Stomach (tissue), 9 donors: ENCODE measurements around the gene ETNK1. TPM values are rescaled to one million over a fixed set of nuclear protein-coding genes. Genes with fewer than 3 reads are reported as not detected.
A peak's percentile ranks its signal among the peaks of the same experiment; 100 is the strongest.
"Not testable (repeated sequence)": the region's sequence is repeated elsewhere in the genome, so short reads cannot be mapped to it uniquely, and the experiment has no call there.

Experiments
- DNase-seq, 2 donors: peaks; one replicate each; pipeline versions ENCODE4 v3.0.0 to v3.0.0-alpha.2; 2013 to 2019
- H3K27ac ChIP-seq, 5 donors: fragments of 200-600 bp in 4 of 5; sonication (generic) in 4 of 5; one replicate each; pipeline ENCODE4 v1.5.1; 2013 to 2019; ENCODE audit warnings: mild to moderate bottlenecking in 1 of 5, moderate library complexity in 1 of 5
- H3K27me3 ChIP-seq, 3 donors: fragments of 200-600 bp; sonication (generic); one replicate each; pipeline ENCODE4 v1.5.1; 2017 to 2019; ENCODE audit warnings: mixed run types in 1 of 3
- H3K36me3 ChIP-seq, 4 donors: fragments of 200-600 bp; sonication (generic); 1 replicate in 3 of 4; 2 replicates in 1 of 4; pipeline ENCODE4 v1.5.1; 2016 to 2019
- H3K4me1 ChIP-seq, 4 donors: fragments of 200-600 bp; sonication (generic); one replicate each; pipeline ENCODE4 v1.5.1; 2016 to 2019
- H3K4me3 ChIP-seq, 4 donors: fragments of 200-600 bp; sonication (generic) in 3 of 4; one replicate each; pipeline ENCODE4 v1.5.1; 2016 to 2019; ENCODE audit warnings: mild to moderate bottlenecking in 1 of 4
- H3K9me3 ChIP-seq, 4 donors: fragments of 200-600 bp; sonication (generic); one replicate each; pipeline ENCODE4 v1.5.1; 2016 to 2019
- EP300 ChIP-seq: sonication (generic); formaldehyde crosslinking; IDR thresholded peaks from one replicate; pipeline ENCODE4 v1.6.1; 2017; ENCODE audit warnings: antibody characterized with exemption
- POLR2A ChIP-seq, 4 donors: fragments of 450-650 bp; IDR thresholded peaks; one replicate each; pipeline ENCODE4 v1.6.1; 2016; ENCODE audit warnings: antibody characterized with exemption in 4 of 4, control low read depth in 2 of 4, mild to moderate bottlenecking in 1 of 4, moderate library complexity in 1 of 4
- POLR2AphosphoS5 ChIP-seq, 3 donors: sonication (generic); formaldehyde crosslinking; IDR thresholded peaks; one replicate each; pipeline ENCODE4 v1.6.1; 2016; ENCODE audit warnings: antibody characterized with exemption in 3 of 3
- WGBS, 5 donors: extraction: QIAGEN DNeasy Blood & Tissue Kit in 3 of 5; methylation state at CpG; one replicate each; pipeline versions ENCODE4 v1.1.5 to v1.1.7; 2013 to 2018; 5-methylcytosine and 5-hydroxymethylcytosine counted together
- intact Hi-C: fragments of 100-400 bp; cut with DNase I; formaldehyde crosslinking; loops from one replicate; pipeline ENCODE4 v1.15.1; 2023; ENCODE audit warnings: low total_unique reads
- polyA plus RNA-seq, 3 donors: library from polyadenylated mRNA; stranded (reverse); fragments of 200-250 nt; gene quantifications; one replicate each; pipeline ENCODE4 v1.2.3, GENCODE V29; 2013
- total RNA-seq, 5 donors: library from RNA; depleted of rRNA; stranded (reverse); fragments of >200 nt; gene quantifications; one replicate each; pipeline versions ENCODE4 v1.1.0 to v1.2.3, GENCODE V29; 2014 to 2016
- TF ChIP-seq, protein P1 (sequence below), 7 experiments: fragments of 450-650 bp in 4 of 7; fragments of 200-600 bp in 3 of 7; sonication (generic) in 3 of 7; IDR thresholded peaks; one replicate each; pipeline ENCODE4 v1.5.1; 2016 to 2019; ENCODE audit warnings: antibody characterized with exemption in 7 of 7, control low read depth in 2 of 7, mild to moderate bottlenecking in 1 of 7
- donor health status: healthy with polysubstance abuse.
- donor health status: Bipolar disorder and iron deficiency.
- donor health status: healthy.

ETNK1 gene
- total and polyA plus RNA-seq, 8 donors: 7.5 to 168 (median 40.4) TPM

DNA sequence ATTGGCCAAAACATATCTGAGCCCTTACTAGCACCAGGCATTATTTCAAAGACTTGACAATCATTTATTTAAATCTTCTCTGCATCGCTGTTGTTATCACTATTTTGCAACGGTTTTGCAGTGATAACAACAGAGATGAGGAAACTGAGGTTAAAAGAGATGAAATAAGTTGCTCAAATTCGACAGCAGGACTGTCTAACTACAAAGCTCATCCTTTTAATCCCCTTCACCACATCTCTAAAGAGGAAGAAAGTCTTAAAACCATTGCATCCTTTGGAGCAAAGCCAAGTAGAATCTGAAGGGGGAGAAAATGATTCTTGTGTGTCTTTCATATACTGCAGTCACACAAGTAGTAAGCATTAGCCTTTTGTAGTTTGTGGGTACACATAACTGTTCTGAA lies 14.8 kb upstream of the ETNK1 start:
- Histone ChIP-seq H3K4me3 (no peak overlapping the region), H3K27me3 (no peaks in the 10 kb centered on the region), H3K27ac (no peak overlapping the region), H3K9me3 (peaks cover 0 to 26% (median 23%) of the 10 kb centered on the region in 4 donors), H3K4me1 (no peaks in the 10 kb centered on the region), H3K36me3 (no peaks in the 10 kb centered on the region)
- WGBS, 5 donors: 40 to 53% (median 47%) methylated on average over 3 of the region's 3 CpGs
- TF ChIP-seq EP300 (no peak), POLR2A (IDR thresholded peaks at IDR 0.05) (no peak), POLR2AphosphoS5 (IDR thresholded peaks at IDR 0.05) (no peak)
- TF ChIP-seq, protein P1, sequence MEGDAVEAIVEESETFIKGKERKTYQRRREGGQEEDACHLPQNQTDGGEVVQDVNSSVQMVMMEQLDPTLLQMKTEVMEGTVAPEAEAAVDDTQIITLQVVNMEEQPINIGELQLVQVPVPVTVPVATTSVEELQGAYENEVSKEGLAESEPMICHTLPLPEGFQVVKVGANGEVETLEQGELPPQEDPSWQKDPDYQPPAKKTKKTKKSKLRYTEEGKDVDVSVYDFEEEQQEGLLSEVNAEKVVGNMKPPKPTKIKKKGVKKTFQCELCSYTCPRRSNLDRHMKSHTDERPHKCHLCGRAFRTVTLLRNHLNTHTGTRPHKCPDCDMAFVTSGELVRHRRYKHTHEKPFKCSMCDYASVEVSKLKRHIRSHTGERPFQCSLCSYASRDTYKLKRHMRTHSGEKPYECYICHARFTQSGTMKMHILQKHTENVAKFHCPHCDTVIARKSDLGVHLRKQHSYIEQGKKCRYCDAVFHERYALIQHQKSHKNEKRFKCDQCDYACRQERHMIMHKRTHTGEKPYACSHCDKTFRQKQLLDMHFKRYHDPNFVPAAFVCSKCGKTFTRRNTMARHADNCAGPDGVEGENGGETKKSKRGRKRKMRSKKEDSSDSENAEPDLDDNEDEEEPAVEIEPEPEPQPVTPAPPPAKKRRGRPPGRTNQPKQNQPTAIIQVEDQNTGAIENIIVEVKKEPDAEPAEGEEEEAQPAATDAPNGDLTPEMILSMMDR (IDR thresholded peaks at IDR 0.05): no peak
- no peak for DNase-seq
- intact Hi-C loops: no loop called here

DNA sequence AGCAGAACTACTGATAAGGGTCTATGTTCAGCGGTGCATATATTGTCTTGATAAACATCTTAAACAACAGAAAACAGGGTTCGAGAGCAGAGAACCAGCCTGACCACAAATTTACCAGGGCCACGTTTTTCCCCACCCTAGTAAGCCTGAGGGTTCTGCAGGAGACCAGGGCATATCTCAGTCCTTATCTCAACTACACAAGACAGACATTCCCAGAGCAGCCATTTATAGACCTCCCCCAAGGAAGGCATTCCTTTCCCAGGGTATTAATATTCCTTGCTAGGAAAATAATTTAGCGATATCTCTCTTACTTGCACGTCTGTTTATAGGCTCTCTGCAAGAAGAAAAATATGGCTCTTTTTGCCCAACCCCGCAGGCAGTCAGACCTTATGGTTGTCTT lies 12.1 kb upstream of the ETNK1 start:
- intact Hi-C loops, H3K27ac ChIP-seq, H3K27me3 ChIP-seq, H3K4me1 ChIP-seq, H3K36me3 ChIP-seq, DNase-seq, H3K4me3 ChIP-seq: not testable (repeated sequence)
- H3K9me3 ChIP-seq: peaks cover 0 to 33% (median 25%) of the 10 kb centered on the region in 4 donors
- 72 to 84% (median 77%) methylated on average over 6 of the region's 6 CpGs for WGBS, 5 donors

DNA sequence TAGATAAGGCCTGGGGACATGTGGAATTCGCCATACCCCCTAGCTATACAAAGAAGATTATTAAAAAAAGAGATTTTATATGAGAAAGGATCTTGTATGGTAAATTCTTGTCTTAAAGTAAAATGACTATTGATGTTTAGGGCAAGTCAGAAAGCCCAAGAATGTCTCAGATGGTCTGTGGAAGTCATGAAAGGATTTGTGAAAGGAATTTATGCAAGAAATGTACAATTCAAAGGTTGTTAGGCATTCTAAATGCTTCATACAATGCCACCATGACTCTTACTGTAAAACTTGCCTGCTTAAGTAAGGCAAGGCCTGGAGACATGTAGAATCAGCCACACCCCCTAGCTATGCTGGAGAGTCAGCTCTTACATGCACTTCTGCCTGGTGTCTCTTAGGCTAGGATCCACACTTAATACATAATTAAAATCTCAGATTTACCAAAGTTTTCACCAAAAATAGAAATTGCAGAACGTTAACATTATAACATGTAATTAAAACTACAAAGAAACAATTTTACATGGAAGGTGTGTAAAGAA lies 8.9 kb upstream of the ETNK1 start:
- peaks cover 0 to 36% (median 26%) of the 10 kb centered on the region in 4 donors for H3K9me3 ChIP-seq
- no peaks in the 10 kb centered on the region for H3K4me1 ChIP-seq
- WGBS, 5 donors: 80 to 91% (median 84%) methylated on average over 2 of the region's 2 CpGs
- TF ChIP-seq, protein P1 (IDR thresholded peaks at IDR 0.05): no peak
- TF ChIP-seq POLR2A (IDR thresholded peaks at IDR 0.05) (no peak), POLR2AphosphoS5 (IDR thresholded peaks at IDR 0.05) (no peak), EP300 (no peak)
- DNase-seq: no peak
- no peaks in the 10 kb centered on the region for H3K27me3 ChIP-seq
- H3K27ac ChIP-seq: no peak overlapping the region
- H3K4me3 ChIP-seq: no peak overlapping the region
- no peaks in the 10 kb centered on the region for H3K36me3 ChIP-seq
- intact Hi-C loops: no loop called here

DNA sequence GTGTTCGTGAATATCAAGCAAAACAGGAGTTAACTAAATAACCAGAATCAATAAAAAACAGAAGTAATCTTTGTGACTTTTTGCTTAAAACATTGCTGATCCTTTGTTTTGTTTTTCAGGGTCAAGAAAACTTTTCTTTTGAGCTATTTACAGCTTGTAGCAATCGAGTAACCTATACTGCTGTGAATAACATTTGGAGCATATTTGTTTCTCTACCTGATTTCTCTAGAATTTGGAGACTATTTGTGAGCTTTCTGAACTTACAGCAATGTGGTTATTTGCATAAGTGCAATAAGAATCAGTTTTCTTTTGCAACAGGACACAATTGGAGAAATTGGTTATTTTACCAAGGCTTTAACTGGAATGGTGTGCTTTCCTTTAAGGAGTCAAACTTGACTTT lies 7.3 kb upstream of the ETNK1 start:
- Histone ChIP-seq H3K27me3 (no peaks in the 10 kb centered on the region), H3K9me3 (peaks cover 0 to 29% (median 17%) of the 10 kb centered on the region in 4 donors), H3K4me1 (no peaks in the 10 kb centered on the region), H3K27ac (no peak overlapping the region), H3K4me3 (no peak overlapping the region), H3K36me3 (no peaks in the 10 kb centered on the region)
- 83 to 94% (median 93%) methylated on average over 2 of the region's 2 CpGs for WGBS, 5 donors
- TF ChIP-seq EP300: no peak
- no peak for TF ChIP-seq POLR2A (IDR thresholded peaks at IDR 0.05)
- no peak for TF ChIP-seq POLR2AphosphoS5 (IDR thresholded peaks at IDR 0.05)
- TF ChIP-seq, protein P1 (IDR thresholded peaks at IDR 0.05): no peak
- no peak for DNase-seq
- intact Hi-C loops: no loop called here

DNA sequence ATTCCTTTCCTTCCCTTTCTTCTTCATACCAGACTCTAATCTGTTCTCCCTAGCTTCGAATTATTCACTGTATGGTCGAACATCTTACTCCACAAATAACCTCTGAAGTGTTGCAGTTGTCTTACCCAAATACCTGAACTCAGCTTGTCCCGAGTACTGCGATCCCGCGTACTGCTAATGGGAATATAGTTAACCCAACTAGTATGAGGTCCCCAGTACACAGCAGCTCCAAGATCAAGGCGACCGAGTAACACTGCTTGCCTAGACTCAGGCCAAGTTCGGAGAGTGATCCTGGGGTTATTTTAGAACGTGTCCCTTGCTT lies 462 bp upstream of the ETNK1 start:
- Histone ChIP-seq H3K4me3 (peak overlapping the region; percentile 65 to 82 (median 70)), H3K27ac (peak overlapping the region; percentile 97 to 99 (median 98)), H3K4me1 (peaks cover 0 to 38% (median 14%) of the 10 kb centered on the region in 4 donors), H3K27me3 (no peaks in the 10 kb centered on the region), H3K36me3 (no peaks in the 10 kb centered on the region), H3K9me3 (no peaks in the 10 kb centered on the region)
- no peak for TF ChIP-seq POLR2A (IDR thresholded peaks at IDR 0.05)
- no peak for TF ChIP-seq POLR2AphosphoS5 (IDR thresholded peaks at IDR 0.05)
- TF ChIP-seq EP300: no peak
- TF ChIP-seq, protein P1 (IDR thresholded peaks at IDR 0.05): no peak
- 11 to 20% (median 17%) methylated on average over 10 of the region's 10 CpGs for WGBS, 5 donors
- intact Hi-C loops: no loop called here
- DNase-seq: no peak
